NCI-H146 treated with DMSO at 0.1 percent for 48 hours (cell line): ENCODE data around the gene AGO3.
"Not testable (repeated sequence)": the region's sequence is repeated elsewhere in the genome, so short reads cannot be mapped to it uniquely, and the experiment has no call there.

ENCODE experiments used
- DNase-seq: peaks from one replicate; lab custom pipeline; 2025; ENCODE audit not compliant: unreplicated experiment; lab: John Stamatoyannopoulos, UW

AGO3 gene

DNA sequence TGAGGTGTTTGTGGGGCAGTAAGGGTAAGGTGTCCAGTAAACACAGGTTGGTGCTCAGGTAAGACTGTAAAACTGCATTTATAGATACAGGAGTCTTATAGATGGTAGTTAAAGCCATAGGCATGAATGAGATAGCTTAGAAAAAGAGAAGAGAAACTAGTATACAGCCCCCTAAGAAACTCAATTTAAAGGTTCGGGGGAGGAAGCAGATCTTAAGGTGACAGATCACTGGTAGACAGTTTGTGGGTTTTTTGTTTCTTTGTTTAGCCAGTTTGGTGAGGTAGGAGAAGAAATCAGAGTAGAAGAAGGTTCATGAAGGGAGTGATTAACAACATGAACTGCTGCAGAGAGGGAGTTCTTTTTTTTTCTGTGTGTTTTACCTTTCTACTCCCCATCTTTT, 6.1 kb upstream of the AGO3 start:
- DNase-seq = no peak

DNA sequence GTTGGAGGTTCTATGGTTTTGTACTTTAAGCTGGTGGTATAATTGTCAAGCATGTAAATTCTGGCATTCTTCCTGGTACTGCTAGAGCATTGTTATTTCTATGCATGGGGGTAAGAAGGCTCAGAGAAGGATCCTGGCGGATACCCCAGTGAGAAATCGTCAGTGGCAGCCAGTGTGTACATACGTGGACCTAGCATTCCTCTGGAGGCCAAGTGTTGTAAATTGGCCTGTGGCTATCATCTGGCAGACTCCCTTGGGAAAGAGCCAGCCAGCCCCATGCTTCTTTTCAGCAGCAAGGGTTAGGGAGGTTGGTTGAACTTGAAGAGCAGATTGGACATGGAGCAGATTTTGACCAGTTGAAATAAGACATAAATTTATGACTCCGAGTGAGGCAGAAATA, 5.2 kb upstream of the AGO3 start:
- DNase-seq = no peak

DNA sequence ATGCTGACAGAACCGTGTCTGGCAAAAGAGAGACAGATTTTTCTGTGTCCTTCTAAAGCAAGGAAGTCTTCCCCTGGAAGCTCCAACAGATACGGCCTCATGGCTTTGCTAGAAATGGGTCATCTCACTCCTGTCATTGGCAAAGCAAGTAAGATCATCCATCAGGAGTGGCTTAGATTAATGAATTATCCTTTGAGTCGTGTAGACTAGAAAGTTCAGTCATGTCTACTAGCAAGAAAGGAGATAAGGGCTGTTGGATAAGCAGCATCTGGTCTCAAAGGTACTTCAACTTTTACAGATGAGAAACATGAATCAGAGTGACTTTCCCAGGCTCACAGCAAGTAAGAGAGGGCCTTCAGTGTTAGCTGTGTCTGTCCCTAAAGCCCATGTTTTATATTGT, 3.4 kb upstream of the AGO3 start:
- DNase-seq = no peak

DNA sequence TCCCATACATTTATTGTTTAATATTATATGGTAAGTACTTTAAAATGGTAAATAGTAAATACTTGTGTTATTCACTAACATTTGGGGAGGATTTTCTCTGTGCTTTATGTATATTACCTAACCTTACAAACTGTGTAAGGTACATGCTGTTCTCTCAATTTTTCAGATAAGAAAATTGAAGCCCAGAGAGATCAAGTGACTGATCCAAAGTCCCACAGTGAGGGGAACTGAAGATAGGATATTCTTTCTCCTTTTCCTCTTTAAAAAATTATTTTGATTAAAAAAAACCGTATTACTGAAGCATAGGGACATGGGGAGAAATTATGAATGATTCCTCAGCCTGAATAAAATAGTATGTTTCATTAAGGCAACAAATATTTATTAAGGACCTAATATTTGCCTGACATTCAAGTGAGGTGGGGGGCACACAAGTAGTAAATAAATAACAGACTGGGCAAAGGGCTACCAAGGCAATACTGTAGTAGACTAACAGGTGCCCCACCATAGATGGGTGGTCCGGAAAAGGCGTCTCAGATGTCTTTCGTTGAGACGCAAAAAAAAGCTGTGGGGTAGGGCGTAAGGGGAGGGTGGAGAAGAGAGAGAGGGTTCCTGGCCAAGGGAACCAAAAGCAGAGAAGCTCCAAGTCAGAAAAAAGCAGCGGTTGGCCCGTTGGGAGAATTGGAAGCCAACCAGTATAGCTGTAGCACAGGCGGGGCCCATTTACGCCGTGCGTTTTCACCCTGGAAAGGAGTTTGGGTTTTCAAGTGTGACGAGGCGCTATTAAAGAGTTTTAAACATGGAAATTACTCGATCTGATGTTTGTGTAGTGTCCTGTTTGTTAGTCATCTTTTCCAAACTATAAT, 944 bp upstream of the AGO3 start:
- DNase-seq = no peak

DNA sequence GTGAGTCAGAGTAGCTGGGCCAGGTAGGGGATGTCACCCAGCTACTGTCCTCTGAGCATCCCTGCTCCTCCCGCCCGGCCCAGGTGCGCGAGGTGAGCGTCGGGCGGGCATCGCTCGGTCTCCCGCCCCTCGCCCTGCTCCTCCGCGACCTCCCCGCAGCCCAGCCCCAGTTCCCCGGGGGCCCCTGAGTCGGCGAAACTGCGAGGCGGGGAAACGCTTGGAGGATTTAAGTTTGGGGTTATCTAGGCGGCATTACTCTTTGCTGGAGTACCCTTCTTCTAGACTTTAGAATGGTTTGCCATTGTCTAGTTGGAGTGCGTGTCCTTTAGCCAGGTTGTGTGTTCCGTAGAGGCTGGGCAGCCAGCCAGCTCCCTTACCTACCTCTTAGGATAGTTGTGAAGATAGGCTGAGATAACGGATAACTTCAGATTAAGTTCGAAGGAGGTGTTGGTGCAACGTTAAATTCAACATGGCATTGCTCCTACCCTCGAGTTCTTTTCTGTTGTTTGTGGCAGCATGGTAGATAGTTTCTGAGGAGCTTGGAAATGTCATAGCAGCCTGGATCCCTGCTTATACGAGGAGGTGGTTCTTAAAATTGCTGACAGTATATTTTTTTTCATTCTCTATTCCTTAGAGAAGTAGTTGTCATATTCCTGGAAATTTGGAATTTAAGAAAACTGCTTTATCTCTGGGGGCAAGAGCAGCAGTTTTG, 697 bp downstream of the AGO3 start:
- no peak for DNase-seq

DNA sequence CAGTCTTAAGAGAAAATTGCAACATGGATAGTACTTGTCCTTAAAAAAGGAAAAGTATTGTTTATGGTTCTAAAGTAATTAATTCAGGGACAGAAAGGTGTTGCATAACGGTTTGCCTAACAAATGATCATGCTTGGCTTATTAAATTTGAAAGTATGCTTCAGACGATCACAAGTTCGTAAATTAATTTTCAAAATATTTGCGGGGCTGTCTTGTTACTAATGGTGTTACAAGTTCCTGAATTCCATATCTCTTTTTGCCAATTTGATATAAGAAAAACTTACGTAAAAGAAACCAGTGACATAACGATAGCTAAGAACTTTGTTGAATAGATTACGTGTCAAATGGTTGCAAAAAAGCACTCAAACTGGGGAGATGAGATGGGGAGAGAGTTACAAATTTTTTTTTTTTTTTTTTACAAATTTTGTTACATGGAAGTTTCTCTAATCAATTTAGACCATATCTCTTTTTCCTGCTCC, 1.3 kb downstream of the AGO3 start:
- DNase-seq = no peak

DNA sequence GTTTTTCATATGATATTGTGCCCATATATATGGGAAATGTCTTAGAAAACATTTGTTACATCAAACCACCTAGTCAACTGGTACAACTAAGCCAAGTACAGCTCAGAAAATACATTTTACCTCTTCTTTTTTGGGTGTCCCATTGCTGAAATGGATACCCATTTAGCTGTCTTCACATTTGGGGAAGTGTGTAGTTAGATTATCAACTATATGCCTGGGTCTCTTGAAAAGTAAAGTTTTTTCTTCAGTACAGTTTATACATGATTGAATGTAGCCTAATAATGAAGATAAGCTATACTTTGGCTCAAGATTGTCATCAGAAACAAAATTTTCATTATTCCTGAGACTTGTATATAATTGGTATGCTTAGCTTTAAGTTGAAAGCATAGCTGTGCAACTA, 2.0 kb downstream of the AGO3 start:
- no peak for DNase-seq

DNA sequence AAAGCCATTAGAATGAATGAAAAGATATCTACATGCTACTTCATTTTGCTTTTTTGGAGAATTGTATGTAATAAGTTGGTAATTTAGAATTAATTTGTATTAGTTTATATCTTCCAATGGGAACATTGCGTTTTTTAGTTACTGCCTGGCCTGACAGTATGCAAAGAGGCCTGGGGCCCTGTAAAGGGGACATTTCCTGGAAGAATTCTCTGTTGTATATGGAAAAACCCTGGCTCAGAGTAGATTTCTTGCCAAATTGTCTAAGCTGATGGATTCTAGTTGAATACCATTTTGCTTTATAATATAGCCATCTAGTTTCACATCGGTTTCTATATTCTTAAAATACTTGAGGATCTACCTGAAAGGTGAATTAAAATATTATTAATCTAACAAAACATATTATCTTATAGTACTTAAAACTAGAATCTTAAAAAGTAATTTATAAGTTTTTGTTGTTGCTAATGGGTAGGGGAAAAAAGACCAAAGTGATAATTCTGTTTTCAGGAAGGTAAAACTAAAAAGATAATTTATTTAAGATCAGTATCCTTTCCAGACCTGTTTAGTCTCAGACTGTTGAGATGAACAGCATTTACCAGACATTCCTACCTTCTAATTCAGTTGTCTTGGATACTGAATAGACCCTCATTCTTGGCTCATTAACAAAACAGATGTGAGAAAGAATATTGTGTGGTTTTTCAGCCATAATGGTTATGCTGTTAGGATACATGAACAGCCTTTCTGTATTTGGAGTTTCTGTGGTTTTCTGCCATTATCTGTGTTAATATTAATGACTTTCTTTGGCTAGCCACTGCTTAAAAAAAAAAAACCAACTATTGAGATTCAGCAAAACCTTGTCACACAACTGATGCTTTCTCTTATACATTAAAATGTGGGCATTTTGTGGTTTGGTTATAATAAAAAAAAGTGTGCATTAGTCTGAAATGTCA, 4.8 kb downstream of the AGO3 start:
- no peak for DNase-seq

DNA sequence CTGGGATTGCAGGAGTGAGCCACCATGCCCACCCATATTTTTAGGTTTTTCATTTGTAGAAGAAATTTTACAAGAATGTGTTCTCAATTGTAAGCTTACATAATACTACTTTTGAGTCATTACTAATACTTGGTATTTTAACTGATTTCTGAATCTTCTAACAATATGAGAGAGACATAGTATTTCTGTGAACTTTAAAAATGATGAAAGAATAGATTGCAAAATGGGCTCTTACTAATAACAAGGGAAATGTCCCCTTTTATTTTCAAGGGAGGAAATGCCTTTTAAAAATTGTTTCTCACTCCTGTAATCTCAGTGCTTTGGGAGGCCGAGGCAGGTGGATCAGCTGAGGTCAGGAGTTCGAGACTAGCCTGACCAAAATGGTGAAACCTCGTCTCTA, 5.9 kb downstream of the AGO3 start:
- DNase-seq = no peak

DNA sequence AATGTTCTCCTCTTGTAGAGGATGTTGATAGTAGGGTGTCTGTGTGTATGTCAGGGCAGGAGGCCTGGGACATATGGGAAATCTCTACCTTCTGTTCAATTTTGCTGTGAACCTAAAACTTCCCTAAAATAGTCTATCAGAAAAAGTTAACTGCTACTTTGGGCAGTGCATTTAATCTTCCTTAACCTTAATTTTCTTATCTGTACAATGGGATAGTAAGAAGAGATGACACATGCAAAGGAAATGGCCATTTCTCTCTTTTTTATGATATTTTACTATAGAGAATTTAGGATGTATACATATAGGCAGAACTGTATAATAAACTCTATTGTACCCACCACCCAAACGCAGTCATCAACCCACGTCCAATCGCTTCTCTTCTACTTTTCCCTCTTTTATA, 8.6 kb downstream of the AGO3 start:
- no peak for DNase-seq

DNA sequence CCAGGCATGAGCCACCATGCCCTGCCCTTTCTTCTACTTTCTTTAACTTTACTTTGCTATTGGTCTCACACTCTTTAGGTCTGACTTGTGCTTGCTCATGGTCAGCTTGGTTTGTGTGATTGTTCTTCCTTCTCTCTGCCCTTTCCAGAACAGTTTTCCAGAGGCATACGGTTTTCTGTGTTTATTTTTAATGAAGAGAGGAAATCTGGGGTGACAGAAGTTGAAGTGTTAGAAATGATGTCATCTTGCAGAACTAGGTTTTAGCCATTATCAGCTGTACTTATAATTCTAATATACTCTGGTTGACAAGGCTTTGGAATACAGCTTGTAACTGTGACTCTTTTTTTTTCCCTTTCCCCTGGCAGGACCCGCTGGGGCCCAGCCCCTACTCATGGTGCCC, 14.4 kb downstream of the AGO3 start:
- DNase-seq = no peak

DNA sequence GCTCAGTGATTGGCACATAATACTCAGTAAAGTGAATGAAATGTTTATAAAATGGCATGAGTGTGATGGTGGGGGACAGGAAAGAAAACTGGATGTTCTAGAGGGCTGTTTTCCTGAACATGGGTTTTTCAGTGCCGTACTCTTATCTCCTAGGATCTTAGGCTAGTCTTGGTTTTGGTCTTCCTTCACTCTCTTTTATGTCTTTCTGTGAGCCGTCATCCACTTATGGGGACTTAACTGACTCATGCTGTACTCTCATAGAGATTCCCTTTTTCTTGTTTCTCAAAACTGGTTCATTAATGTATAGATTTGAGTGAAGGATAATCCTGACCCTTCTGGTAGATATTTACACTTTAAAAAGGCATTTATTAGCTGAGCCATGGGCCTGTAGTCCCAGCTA, 16.6 kb downstream of the AGO3 start:
- DNase-seq = no peak

DNA sequence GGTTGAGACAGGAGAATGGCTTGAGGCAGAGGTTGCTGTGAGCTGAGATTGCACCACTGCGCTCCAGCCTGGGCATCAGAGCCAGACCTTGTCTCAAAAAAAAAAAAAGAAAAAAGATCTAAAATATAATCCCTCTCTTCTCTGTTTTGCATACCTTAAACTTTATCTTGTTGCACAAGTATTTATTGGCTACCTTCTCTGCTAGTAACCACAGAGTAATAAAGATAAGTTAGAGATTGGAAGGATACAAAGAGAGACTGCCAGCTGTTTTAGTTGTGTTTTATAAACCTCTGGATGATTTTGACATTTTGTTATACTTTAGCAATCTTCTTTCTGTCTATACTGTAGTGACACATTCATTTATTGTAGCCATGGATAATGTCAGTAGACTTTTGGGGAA, 27.7 kb downstream of the AGO3 start:
- no peak for DNase-seq

DNA sequence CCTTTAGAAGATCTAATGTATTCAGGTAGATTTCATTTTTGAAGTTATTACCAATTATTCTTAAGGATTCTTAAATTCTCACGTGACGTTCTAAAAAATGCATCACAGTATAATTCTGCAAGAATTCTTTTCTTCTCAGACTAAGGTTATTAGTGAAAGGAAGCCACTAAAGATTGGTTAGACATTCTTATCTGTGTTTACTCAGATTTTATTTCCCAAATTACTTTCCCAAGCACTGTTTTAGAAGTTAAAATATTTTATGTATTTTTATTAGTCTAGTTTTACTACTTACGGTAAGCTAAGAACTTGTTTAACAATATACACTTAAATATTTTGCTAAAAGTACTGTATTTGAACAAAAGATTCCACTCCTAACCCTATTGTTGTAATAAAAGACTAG, 28.4 kb downstream of the AGO3 start:
- no peak for DNase-seq

DNA sequence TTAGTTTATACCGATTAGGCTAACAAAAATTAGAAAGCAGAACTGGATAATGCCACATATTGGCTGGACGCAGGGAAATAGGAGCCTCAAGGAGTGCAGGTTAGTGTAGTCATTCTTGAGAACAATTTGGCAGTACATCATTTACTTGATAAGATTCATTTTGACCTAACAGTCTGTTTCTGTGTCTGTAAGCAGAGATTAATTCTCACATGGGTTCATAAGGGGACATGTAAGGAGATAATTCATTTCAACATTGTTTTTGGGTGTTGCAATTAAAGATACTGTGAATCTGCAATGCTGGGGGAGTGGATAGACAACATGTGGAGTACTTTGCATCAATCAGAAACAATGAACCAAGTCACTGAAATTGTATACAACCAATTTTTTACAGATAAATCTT, 32.0 kb downstream of the AGO3 start:
- DNase-seq = no peak

DNA sequence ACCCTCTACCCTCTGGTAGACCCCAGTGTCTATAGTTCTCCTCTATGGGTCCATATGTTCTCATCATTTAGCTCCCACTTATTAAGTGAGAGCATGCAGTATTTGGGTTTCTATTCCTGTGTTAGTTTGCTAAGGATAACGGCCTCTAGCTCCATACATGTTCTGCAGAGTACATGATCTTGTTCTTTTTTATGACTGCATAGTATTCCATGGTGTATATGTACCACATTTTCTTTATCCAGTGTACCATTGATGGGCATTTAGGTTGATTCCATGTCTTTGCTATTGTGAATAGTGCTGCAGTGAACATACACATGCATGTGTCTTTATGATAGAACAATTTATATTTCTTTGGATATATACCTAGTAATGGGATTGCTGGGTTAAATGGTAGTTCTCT, 33.4 kb downstream of the AGO3 start:
- DNase-seq = not testable (repeated sequence)

DNA sequence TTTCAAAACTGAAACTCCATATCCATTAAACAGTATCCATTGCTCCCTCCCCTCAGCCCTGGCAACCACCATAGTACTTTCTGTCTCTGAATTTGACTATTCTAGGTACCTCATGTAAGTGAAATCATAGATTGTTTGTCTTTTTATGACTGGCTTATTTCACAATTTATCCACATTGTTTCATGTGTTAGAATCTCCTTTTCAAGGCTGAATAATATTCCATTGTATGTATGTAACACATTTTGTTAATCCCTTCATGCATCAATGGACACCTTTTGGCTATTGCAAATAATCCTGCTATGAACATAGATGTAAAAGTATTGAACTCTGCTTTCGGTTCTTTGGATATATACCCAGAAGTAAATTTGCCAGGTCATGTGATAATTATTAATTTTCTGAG, 37.5 kb downstream of the AGO3 start:
- no peak for DNase-seq

DNA sequence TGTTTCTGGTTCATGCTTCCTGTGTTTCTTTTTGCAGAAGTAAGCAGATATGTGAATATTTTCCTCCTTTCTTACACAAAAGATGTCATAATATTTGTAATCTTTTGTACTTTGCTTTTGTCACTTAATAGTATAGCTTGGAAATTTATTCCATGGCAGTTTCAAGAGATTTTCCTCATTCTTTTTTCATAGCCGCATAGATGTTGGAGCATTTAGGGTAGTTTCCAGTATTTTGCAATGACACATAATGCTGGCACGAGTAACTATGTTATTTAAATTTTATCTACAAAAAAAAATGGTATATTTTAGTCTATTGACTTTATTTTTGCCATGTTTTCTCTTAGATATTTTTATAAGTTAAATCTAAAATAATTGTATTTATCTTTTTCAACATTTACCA, 40.7 kb downstream of the AGO3 start:
- no peak for DNase-seq

DNA sequence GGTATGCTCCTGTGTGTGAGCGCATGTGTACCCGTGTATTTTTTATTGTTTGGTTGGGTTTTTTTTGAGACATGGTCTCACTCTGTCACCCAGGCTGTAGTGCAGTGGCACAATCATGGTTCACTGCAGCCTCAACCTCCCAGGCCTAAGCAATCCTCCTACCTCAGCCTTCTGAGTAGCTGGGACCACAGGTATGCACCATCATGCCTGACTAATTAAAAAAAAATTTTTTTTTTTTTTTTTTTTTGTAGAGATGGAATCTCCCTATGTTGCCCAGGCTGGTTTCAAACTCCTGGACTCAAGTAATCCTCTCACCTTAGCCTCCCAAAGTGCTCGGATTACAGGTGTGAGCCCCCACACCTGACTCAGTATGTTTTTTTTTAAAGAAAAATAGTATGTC, 41.7 kb downstream of the AGO3 start:
- not testable (repeated sequence) for DNase-seq

DNA sequence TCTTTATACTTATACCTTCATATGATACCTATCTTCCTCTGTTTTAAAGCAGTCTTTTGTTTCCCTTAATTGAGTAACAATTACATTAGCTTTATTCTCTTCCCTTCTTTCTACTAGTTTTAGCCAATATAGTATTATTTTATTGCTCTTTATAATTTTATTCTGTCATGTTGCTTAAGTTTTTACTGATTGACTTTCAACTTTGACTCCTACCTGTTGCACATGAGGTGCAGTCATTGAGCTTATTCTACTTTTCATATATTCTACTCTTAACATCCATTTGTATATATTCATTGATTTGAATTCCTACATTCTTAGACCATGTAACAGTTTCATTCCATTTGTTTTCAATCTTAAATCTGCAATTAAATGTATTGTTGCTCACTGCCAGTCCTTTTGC, 49.2 kb downstream of the AGO3 start:
- no peak for DNase-seq

DNA sequence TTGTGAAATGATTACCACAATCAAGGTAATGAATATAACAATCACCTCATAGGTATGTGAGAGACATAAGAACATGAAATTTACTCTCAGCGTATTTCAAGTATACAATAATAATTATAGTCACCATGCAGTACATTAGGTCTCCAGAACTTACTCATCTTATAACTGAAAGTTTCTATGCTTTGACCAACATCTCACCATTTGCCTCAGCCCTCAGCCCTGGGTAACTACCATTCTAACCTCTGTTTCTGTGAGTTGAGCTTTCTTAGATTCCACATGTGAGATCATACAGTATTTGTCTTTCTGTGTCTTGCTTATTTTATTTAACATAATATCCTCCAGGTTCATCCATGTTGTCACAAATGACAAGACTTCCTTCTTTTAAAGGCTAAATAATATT, 57.3 kb downstream of the AGO3 start:
- no peak for DNase-seq
